Stomach (tissue), 4 donors: ENCODE measurements around the gene ITGA1.

ENCODE experiments used
- CTCF ChIP-seq, 7 experiments: fragments of 450-650 bp in 4 of 7; fragments of 200-600 bp in 3 of 7; sonication (generic) in 3 of 7; IDR thresholded peaks; one replicate each; pipeline ENCODE4 v1.5.1; 2016 to 2019; ENCODE audit warnings: antibody characterized with exemption in 7 of 7, control low read depth in 2 of 7, mild to moderate bottlenecking in 1 of 7
- EP300 ChIP-seq: sonication (generic); formaldehyde crosslinking; IDR thresholded peaks from one replicate; pipeline ENCODE4 v1.6.1; 2017; ENCODE audit warnings: antibody characterized with exemption
- POLR2A ChIP-seq, 4 donors: fragments of 450-650 bp; IDR thresholded peaks; one replicate each; pipeline ENCODE4 v1.6.1; 2016; ENCODE audit warnings: antibody characterized with exemption in 4 of 4, control low read depth in 2 of 4, mild to moderate bottlenecking in 1 of 4, moderate library complexity in 1 of 4

DNA sequence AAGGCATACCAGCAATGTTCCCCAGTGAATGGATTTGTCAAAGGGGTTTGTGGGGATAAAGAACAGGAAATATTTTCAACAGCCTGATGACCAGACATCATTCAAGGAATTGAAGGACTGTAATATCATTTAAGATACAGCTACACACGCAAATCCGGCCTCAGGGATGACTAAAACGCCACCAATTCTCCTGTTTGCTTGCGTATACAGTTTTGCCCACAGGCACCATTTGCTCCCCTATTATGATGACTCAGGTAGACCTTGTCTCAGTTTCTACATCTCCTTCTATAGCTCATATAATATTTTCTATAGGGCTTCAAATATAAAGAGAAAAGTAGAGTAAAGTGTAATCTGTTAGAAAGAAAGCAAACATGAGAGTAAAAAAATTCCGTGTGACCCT lies 29.7 kb upstream of the ITGA1 start:
- TF ChIP-seq CTCF (IDR thresholded peaks at IDR 0.05) (no peak), EP300 (no peak), POLR2A (IDR thresholded peaks at IDR 0.05) (no peak)
